Measurements from ENCODE around the gene CRHR2.

DNA sequence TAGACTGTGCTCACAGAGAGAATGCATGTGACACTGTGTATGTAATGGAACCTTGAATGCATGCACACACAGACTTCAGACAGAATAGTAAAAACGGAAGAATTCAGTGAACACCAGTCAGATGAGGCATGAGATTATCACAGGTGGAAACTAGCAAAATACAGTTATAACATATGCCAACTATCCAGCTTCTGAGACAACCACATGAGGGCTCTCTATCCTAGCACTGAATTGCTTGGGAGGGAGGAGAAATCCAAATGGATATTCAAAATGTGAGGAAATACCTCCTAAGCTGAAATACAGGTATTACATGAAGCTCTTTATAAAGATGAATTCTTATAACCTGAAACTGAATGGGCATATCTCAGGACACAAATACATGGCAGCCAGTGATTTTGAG is 57.0 kb downstream of the CRHR2 start:
- TF ChIP-seq CEBPB (IDR thresholded peaks at IDR 0.05) (no peak), TEAD4 (IDR thresholded peaks at IDR 0.05) (no peak), USF1 (IDR thresholded peaks at IDR 0.05) (no peak), EP300 (IDR thresholded peaks at IDR 0.05; ENCODE audit: borderline replicate concordance) (no peak), TAF1 (IDR thresholded peaks at IDR 0.05; ENCODE audit: low read depth) (no peak), REST (IDR thresholded peaks at IDR 0.05; ENCODE audit: low read depth) (no peak), RAD21 (IDR thresholded peaks at IDR 0.05; ENCODE audit: low read depth) (no peak), EGR1 (IDR thresholded peaks at IDR 0.05) (no peak), ZBTB7A (IDR thresholded peaks at IDR 0.05; ENCODE audit: low read depth) (no peak), YY1 (IDR thresholded peaks at IDR 0.05; ENCODE audit: low read depth) (no peak)
- TF ChIP-seq, protein P1, sequence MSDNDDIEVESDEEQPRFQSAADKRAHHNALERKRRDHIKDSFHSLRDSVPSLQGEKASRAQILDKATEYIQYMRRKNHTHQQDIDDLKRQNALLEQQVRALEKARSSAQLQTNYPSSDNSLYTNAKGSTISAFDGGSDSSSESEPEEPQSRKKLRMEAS (IDR thresholded peaks at IDR 0.05): no peak
